Measurements from ENCODE around the gene WDR18.

WDR18 gene

DNA sequence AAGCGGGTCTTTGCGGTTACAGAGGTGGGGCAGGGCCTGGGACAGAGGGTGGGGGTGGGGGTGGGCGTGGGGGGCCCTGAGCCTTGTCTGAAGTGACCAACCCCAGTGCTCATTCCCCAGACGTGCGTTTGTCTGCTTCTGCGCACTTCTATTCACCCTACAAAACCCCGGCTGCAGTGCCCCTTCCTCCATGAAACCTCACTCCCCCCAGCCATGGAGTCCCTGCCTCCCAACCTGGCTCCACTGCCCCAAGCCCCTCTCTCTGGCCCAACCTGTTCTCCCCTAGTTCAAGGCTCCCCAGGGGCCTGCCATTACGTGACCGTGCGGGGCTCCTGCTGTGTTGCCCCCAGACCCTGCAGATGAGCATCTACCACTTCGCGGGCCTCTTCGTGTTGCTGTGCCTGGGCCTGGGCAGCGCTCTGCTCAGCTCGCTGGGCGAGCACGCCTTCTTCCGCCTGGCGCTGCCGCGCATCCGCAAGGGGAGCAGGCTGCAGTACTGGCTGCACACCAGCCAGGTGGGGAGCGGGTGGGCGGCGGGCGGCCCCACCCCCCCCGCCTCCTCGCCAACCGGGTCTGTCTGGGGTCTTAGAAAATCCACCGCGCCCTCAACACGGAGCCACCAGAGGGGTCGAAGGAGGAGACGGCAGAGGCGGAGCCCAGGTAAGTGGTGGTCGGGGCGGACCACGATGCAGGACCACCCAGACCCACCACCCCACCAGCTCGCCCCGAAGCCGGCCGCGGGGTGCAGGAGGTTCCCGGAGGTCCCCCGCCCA, 24.3 kb downstream of the WDR18 start:
- DNase-seq (ENCODE audit: low spot score), result no peak

DNA sequence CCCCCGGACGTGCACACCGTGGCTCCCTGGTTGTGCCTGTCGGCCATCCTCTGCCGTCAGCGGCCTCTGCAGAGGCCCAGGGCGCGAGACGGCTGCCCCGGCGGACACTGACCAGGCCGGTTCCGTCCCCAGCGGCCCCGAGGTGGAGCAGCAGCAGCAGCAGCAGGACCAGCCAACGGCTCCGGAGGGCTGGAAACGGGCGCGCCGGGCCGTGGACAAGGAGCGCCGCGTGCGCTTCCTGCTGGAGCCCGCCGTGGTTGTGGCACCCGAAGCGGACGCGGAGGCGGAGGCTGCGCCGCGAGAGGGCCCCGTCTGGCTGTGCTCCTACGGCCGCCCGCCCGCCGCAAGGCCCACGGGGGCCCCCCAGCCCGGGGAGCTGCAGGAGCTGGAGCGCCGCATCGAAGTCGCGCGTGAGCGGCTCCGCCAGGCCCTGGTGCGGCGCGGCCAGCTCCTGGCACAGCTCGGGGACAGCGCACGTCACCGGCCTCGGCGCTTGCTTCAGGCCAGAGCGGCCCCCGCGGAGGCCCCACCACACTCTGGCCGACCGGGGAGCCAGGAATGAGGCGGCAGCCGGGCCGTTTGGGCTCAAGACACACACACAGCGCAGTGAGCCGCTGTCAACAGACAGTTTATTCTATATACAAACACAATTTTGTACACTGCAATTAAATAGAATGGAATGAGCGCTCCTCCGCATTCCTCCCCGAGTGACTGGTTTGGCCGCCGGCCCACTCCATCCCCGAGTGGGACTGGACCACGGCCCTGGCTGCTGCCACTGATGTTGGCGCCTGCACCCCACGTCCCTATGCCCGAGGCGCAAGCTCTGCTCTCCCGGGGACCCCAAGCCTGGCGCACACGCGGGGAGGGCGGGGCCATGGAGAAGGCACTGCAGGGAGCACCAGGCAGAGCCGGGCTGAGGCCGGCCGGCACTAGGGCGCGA, 25.2 kb downstream of the WDR18 start:
- DNase-seq (ENCODE audit: low spot score), result no peak

- no peak for DNase-seq (ENCODE audit: low spot score)
Observed at GRCh38 chr19:1009981-1010538, 25.9 kb downstream of the WDR18 start.

- no peak for DNase-seq (ENCODE audit: low spot score)
Observed at GRCh38 chr19:1010586-1011510, 26.7 kb downstream of the WDR18 start.

- no peak for DNase-seq (ENCODE audit: low spot score)
Observed at GRCh38 chr19:1011831-1012333, 27.7 kb downstream of the WDR18 start.

DNA sequence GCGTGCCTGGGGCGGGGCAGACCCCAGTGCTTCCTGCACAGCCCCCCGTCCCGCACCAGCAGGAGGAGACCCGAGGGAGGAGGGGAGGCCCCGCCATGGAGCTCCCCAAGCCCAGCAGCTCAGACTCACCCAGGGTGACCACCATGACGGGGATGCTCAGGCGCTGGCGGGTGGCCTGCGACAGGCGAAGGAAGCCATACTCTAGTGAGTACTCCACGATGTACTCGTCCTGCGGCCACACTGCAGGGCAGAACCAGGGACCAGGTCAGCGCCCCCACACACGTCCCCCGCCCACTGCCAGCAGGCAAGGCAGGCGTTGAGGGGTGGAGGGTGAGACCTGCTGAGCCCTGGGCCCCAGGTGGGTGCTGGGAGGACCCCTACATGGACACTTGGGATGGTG, 28.2 kb downstream of the WDR18 start:
- no peak for DNase-seq (ENCODE audit: low spot score)

DNA sequence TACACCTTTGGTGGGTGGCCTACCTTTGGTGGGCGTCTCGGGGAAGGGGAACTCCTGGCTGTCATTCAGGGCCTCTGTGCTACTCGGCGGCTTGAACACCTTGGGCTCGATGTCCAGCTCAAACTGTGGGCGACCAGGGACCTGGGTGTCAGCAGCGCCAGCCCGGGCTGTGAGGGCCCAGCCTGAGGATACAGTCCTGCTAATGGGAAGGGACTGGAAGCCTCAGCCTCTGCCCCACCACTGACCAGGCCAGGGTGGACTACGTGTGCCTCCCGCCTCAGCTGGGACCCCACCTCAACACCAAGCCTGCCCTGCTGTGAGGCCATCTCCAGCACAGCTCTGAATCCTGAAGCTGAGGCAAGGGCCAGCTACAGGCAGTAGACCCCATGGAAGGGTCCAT, 29.1 kb downstream of the WDR18 start:
- DNase-seq (ENCODE audit: low spot score), result no peak

DNA sequence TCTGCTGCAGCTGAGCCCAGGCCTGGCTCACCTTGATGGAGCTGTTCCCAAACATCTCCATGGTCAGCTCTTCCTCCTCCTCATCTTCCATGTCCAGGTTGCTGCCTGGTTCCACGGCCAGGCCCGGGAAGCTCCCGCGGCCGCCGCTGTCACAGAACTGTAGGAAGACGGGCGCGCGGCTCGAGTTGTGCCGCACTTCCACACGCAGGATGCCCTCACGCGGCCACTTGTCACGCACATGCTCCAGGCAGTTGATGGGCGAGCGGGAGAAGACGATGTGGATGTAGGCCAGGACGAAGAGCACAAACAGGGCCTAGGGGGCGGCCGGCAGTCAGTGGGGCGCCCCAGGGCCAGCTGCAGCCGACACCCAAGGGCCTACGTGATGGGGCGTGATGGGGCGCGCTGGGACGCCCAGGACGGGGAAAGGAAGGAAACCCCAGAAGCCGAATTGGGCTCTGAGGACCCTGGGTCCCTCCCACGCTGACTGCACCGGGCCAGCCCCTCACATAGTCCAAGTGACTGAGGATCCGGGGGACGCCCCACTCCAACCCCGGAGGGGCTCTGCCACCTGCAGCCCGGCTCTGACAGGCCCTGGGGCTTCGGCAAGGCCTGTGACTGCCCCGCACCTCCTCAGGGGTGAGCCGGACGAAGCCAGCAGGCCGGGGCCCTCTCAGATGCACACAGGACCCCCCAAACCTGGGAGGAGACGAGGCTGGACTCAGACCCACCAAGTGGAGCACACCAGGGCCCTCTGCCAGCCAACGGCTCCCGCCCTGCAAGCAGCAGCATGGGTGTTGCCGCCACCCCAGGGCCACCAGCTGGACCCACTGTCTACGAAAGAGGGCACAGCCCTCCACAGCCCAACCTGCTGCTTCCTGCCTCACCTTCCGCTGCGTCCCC, 30.3 kb downstream of the WDR18 start:
- no peak for DNase-seq (ENCODE audit: low spot score)

GRCh38 chr19:1015061-1015781, 31.1 kb downstream of the WDR18 start:
- DNase-seq (ENCODE audit: low spot score), result no peak

DNA sequence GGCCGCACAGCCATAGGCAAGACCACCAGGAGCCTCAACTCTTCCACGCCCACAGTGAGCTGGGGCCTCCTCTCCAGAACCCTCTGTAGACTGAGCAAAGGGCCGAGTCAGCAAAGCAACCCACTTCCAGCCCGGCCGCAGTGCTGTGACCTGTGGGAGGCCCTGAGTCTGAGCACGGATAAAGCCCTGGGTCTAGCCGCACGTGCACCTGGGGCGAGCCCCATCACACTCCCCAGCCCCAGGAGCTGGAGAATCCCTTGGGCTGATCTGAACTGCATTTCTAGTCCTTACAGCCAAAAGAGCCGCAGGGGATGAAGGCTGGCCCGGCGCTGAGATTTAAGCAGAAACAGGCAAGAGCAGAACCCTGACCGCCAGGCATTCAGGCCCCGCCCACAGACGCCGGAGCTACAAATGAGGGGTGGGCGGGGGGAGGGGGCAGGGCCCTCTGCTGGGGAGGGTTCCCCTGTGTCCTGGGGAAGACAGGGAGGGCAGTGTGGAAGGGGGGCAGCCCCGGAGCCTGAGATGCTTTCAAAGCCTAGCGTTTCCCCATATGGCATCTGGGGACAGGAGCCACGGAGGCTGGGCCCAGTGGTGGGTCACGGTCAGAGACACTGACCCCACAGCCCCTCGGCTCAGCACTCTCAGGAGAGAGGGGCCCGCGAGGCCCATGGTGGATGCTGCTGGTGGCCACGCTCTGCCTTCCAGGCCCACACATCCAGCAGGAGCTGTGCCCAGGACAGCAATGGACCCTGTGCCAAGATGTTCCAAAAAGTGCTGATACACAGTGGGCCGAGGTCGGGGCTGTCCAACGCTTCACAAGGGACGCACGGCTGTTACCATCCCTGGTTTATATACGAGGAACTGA, 31.9 kb downstream of the WDR18 start:
- no peak for DNase-seq (ENCODE audit: low spot score)

DNA sequence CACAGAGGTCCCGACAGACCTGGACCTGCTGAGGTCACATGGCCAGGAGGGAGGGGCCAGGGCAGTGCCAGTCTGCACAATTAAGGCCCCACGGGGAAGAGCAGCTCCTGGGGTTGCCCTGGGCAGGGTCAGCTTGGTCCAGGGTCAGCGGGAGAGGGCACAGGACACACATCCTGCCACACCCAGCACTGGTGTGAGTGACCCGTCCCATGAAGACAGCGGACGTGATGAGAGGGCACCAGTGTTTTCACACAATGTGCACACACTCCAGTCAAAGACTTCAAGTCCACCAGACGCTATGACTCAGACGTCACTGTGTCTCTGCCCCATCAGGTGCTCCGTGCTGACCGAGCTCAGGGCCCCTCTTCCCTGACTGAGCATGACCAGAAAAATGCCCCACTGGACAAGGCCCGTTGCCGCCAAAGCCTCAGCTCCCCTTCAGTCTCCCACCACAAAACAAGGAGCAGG, 32.5 kb downstream of the WDR18 start:
- DNase-seq (ENCODE audit: low spot score), result no peak

- DNase-seq (ENCODE audit: low spot score), result no peak
Observed at GRCh38 chr19:1017115-1017905, 33.2 kb downstream of the WDR18 start.

DNA sequence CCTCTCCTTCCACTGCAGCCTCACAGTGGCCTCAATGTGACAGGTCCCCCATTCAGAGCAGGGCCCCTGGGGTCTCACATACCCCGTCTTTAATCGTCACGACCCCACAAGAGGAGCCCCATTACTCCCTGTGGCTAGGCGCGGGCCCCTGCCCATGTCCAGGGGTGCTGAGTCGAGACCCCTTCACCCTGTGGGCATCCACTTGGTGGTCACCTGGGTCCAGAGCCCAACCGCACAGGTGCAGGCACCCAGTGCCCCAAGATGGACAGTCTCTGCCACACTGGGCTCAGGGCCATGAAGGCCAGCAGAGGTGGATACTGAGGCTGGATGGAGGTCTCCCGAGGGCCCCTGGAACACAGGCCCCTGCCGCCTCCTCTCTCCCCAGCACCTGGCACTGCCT, 33.8 kb downstream of the WDR18 start:
- DNase-seq (ENCODE audit: low spot score), result no peak

DNA sequence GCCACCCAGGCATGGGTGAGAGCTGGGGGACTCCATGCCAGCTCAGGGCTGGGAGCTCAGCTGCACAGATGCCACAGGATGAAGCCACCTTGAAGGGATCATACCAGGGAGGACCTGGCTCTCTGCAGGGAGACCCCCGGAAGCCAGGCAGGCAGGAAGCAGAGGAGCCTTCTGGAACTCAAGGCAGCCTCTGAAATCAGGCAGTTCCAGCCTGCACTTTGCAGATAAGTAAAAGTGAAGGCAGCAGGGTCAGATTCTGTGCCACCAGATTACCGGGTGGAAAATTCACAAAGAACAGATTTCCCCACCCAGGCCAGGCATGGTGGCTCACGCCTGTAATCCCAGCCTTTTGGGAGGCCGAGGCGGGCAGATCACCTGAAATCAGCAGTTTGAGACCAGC, 34.2 kb downstream of the WDR18 start:
- DNase-seq (ENCODE audit: low spot score), result no peak

DNA sequence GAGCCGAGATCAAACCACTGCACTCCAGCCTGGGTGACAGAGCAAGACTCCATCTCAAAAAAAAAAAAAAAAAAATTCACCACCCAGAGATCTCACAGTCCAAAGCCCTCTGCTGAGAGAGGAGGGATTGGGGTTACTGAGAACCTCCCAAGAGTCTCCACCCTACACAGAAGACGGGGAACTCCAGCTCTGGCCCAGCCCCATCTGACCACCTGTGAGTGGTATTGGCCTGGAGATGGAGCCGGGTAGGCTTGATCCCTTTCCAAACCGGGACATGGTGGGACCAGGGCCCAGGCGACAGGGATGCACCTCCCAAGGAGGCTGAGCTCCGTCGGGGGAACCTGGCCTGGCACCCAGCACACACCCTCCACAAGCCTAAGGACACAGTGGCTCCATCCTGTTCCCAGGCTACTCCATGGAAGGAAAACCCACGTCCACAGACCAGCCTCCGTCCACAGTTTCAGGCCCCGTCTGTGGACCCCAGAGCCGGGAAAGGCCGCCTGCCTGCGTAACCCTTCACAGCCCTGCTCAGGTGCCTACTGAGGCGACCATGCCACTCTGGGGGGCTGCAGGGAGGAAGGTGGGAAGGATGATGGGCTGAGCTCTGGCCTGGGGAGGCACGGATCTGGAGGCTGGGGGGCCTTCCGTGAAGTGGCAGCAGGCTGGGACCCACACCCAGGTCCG, 34.9 kb downstream of the WDR18 start:
- no peak for DNase-seq (ENCODE audit: low spot score)

DNA sequence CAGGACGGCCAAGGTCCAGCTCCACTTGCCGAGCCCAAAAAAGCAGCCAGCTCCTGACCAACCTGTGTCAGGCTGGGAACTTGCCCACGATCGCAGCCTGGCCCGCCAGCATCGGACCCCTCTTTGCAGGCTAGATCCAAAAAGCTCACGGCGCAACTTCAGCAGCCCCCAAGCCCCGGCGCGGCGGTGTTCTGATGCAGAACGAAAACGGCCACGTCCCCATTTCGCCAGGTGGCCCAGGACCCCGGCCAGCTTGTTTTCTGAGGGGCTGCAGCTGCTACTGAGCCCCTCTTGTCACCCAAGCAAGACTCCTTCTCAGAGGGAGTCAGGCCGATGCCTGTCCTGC, 35.4 kb downstream of the WDR18 start:
- DNase-seq (ENCODE audit: low spot score), result no peak

Data from SW480 (cell line).